ENCODE data around the gene KMT2D.

DNA sequence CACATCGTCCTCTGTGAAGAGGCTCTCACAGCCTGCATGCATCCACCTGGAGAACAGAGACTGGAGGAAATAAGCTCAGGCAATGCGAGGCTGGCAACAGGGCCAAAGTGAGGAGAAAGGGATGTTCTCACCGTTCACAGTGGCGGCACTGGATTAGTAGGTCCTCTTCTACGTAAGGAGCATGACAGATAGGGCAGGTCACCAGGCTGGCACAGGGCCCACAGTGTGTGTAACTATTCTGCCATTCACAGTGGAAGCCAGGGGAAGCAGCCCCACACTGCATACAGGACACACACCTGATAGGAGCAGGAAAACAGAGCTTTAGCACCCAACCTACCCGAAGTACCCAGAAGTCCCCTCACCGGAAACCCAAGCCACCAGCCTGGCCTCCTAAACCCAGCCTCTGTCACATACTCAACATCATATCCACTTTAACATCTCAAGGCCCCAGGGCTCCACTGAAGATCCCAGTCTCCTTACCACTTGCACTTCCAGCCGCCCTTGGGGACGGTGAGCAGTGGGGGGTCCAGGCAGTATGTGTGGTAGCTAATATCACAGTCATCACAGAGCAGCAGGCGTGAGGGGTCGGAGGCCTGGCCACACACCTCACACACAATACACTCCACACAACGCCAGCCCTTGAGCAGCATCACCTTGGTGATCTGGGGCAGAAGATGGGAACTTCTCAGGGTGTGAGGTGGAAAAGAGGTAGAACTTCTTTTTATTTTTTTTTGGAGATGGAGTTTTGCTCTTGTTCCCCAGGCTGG, 14.3 kb downstream of the KMT2D start:
- TF ChIP-seq POLR2AphosphoS5 (IDR thresholded peaks at IDR 0.05) (no peak), POLR2A (IDR thresholded peaks at IDR 0.05) (no peak)
- TF ChIP-seq, protein P1, sequence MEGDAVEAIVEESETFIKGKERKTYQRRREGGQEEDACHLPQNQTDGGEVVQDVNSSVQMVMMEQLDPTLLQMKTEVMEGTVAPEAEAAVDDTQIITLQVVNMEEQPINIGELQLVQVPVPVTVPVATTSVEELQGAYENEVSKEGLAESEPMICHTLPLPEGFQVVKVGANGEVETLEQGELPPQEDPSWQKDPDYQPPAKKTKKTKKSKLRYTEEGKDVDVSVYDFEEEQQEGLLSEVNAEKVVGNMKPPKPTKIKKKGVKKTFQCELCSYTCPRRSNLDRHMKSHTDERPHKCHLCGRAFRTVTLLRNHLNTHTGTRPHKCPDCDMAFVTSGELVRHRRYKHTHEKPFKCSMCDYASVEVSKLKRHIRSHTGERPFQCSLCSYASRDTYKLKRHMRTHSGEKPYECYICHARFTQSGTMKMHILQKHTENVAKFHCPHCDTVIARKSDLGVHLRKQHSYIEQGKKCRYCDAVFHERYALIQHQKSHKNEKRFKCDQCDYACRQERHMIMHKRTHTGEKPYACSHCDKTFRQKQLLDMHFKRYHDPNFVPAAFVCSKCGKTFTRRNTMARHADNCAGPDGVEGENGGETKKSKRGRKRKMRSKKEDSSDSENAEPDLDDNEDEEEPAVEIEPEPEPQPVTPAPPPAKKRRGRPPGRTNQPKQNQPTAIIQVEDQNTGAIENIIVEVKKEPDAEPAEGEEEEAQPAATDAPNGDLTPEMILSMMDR (IDR thresholded peaks at IDR 0.05), result no peak

Data from prostate gland (tissue), 2 donors.